ENCODE data around the gene VAC14. TPM values are rescaled to one million over a fixed set of nuclear protein-coding genes. Genes with fewer than 3 reads are reported as not detected.
"Not testable (repeated sequence)": the region's sequence is repeated elsewhere in the genome, so short reads cannot be mapped to it uniquely, and the experiment has no call there.

Gene VAC14
- 75.1 TPM for total RNA-seq

DNA sequence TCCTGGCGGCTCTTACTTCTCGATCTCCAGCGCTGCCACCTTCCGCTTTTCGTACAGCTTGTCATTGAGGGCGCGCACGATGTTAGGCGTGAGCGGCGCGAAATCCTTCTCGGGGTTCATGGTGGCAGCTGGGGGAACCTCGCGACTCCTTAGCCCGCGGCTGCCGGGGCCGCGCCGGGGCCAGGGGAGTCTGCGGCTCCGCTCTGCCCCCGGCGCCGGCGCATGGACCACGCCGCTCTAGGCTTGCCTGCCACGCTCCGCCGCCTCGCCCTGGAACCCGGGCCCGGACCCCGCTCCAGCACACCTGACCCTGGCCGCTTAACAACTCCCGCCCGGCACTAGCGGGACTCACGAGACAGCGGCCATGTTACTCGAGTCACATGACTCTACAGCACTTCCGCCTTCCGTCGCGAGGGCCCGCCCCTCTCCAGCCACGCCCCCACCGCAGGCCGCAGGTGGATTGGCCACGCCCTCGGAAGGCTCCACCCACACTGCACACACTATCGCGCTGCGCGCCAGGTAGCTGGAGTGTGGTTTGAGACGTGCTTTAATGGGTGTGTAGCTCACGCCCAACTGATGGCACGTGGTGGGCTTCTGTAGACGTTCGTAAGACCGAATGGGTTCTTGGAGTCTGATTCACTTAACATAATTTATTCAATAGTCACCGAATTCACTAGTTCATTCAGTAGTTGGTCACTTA is at the start of gene VAC14:
Gene VAC14, minus strand, starts transcription at position 378 of the 700 bp plus-strand sequence. Its CDS starts 258 bp downstream, at position 120.
- H3K9me3 ChIP-seq, result no peaks in the 10 kb centered on the region
- intact Hi-C loops (cut with DNase I), result loop anchor here (10.0 kb wide), 1 partner anchor 664 kb away; the partner anchor contains the start of gene ZNF23
- peak within 1 kb of the TSS; percentile 90 to 98 for H3K4me3 ChIP-seq
- no peaks in the 10 kb centered on the region for H3K36me3 ChIP-seq
- peak within 1 kb of the TSS in 1 of 2 donors; percentile 49 for H3K27ac ChIP-seq
- peak; percentile 66 to 96 for DNase-seq (ENCODE audit: low spot score in 2 of 2)
- TF ChIP-seq CTCF (IDR thresholded peaks at IDR 0.05), result no peak
- H3K4me1 ChIP-seq, result peaks cover 9 to 10% of the 10 kb centered on the region in 2 donors
- H3K27me3 ChIP-seq, result no peaks in the 10 kb centered on the region

DNA sequence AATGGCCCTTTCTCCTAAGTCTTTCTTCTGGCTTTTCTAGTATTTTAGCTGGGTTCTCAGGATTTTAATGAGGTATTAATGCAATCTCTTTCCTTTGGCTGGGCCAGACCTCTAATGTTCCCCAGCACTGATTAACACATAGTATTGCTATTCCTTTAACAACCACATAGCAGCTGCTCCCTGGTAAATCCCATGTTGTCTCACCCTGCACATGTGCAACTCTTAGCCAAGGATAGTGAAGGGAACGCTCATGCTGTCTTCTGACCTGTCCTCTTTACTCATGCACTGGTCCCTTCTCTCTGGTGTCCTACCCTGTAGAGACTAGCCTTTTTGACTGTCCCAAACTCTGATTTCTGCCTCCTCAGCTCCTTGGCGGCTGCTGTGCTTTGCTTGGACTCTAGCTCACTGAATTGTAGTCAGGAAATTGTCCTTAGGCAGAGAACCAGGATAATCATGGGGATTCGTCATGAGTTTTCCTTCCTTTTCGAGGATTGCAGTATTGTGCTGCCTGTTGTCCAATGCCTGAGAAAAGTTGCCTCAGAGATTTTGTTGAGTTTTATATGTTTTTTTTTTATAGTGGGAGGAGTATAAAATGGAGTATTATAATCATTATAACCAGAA is 22.6 kb upstream of the VAC14 start:
- DNase-seq (ENCODE audit: low spot score in 2 of 2); intact Hi-C loops (cut with DNase I); H3K36me3 ChIP-seq: not testable (repeated sequence)

DNA sequence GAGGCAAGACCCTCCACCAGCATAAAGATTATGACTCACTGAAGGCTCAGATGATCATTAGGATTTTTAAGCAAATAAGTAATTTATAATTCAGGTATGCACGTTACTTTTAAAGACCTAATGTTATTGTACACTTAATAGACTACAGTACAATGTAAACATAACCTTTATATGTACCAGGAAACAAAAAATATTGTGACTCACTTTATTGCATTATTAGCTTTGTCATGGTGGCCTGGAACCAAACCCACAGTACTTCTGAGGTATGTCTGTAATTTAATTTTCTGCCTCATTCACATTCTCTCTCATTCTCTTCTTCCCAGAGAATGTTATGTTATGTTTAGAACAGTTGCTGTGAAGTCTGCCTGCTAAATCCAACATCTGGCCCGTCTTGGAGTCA is 21.8 kb upstream of the VAC14 start:
- DNase-seq (ENCODE audit: low spot score in 2 of 2); H3K4me1 ChIP-seq; H3K4me3 ChIP-seq; H3K9me3 ChIP-seq; H3K27ac ChIP-seq; H3K27me3 ChIP-seq; H3K36me3 ChIP-seq; intact Hi-C loops (cut with DNase I): not testable (repeated sequence)

More for the DNA sequence above, 22.6 kb upstream of the VAC14 start:
- not testable (repeated sequence) for H3K4me3 ChIP-seq, H3K4me1 ChIP-seq, H3K27me3 ChIP-seq, H3K27ac ChIP-seq, H3K9me3 ChIP-seq

- DNase-seq (ENCODE audit: low spot score in 2 of 2); intact Hi-C loops (cut with DNase I); H3K36me3 ChIP-seq; H3K27ac ChIP-seq; H3K4me3 ChIP-seq; H3K27me3 ChIP-seq; H3K9me3 ChIP-seq; H3K4me1 ChIP-seq: not testable (repeated sequence)
Observed at GRCh38 chr16:70818088-70818487, 17.1 kb upstream of the VAC14 start.

GRCh38 chr16:70809392-70810060 is 8.6 kb upstream of the VAC14 start:
- Histone ChIP-seq H3K9me3 (no peaks in the 10 kb centered on the region), H3K36me3 (no peaks in the 10 kb centered on the region), H3K27ac (no peak overlapping the region), H3K4me1 (no peaks in the 10 kb centered on the region), H3K27me3 (no peaks in the 10 kb centered on the region), H3K4me3 (no peak overlapping the region)
- DNase-seq (ENCODE audit: low spot score in 2 of 2), result no peak
- TF ChIP-seq CTCF (IDR thresholded peaks at IDR 0.05), result no peak
- intact Hi-C loops (cut with DNase I), result loop anchor here (10.0 kb wide), 1 partner anchor 655 kb away; the partner anchor contains the start of gene ZNF23

DNA sequence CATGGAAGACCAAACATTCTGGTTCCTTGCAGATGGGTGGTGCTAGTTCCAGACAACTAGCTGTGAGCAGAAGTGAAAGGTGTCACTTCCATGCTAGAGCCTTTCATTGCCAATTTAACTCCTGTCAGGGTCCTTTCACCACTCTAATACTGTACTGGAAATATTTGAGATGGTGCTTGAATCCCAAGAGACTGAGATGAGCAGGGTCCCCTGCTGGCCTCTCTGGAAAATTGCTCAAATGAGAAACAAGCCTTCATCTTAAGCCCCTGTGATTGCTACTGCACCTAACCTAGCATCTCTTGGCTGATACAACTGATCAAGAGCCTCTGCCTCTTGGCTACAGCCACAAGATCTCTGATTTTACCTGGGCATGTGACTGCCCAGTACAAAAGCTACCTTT is 7.4 kb upstream of the VAC14 start:
- Histone ChIP-seq H3K4me1 (no peaks in the 10 kb centered on the region), H3K36me3 (no peaks in the 10 kb centered on the region), H3K4me3 (no peak overlapping the region), H3K27ac (no peak overlapping the region), H3K9me3 (no peaks in the 10 kb centered on the region), H3K27me3 (no peaks in the 10 kb centered on the region)
- intact Hi-C loops (cut with DNase I), result loop anchor here (10.0 kb wide), 1 partner anchor 656 kb away; the partner anchor contains the start of gene ZNF23
- TF ChIP-seq CTCF (IDR thresholded peaks at IDR 0.05), result no peak
- DNase-seq (ENCODE audit: low spot score in 2 of 2), result no peak

- H3K4me3 ChIP-seq, result no peak overlapping the region
- H3K9me3 ChIP-seq, result no peaks in the 10 kb centered on the region
- TF ChIP-seq CTCF (IDR thresholded peaks at IDR 0.05), result no peak
- H3K27ac ChIP-seq, result no peak overlapping the region
- H3K4me1 ChIP-seq, result no peaks in the 10 kb centered on the region
- no peaks in the 10 kb centered on the region for H3K27me3 ChIP-seq
- no peak for DNase-seq (ENCODE audit: low spot score in 2 of 2)
- intact Hi-C loops (cut with DNase I), result loop anchor here (10.0 kb wide), 1 partner anchor 659 kb away; the partner anchor contains the start of gene ZNF23
- no peaks in the 10 kb centered on the region for H3K36me3 ChIP-seq
Observed at GRCh38 chr16:70805787-70806186, 4.8 kb upstream of the VAC14 start.

All from ascending aorta (tissue), 2 donors.